WTC11 (cell line): Measurements from ENCODE around the gene TBX20. TPM values are rescaled to one million over a fixed set of nuclear protein-coding genes. Genes with fewer than 3 reads are reported as not detected.
"Not testable (repeated sequence)": the region's sequence is repeated elsewhere in the genome, so short reads cannot be mapped to it uniquely, and the experiment has no call there.

ENCODE experiments used
- ATAC-seq: fragments of 200-7000 bp; cut with Tn5 transposase; 2 replicates; pipeline ENCODE4 v1.10.0; 2021; ENCODE audit warnings: mild to moderate bottlenecking, moderate library complexity
- CTCF ChIA-PET: fragments of 300-600 bp; sonication (Branson Sonifier 250); formaldehyde crosslinking; loops from one replicate; lab custom pipeline; 2021; ENCODE audit warnings: antibody characterized with exemption; lab: Charles Lee
- POLR2A ChIA-PET: fragments of 350-600 bp; sonication (Branson Sonifier 250); formaldehyde crosslinking; loops from one replicate; lab custom pipeline; 2021; ENCODE audit warnings: antibody characterized with exemption; lab: Charles Lee
- DNase-seq: peaks from one replicate; pipeline ENCODE4 v3.0.0; 2021; ENCODE audit warnings: low spot score
- H3K27ac Mint-ChIP-seq: 2 replicates; pipeline ENCODE4 v1.8.0; 2021; ENCODE audit warnings: mixed read lengths
- H3K27me3 Mint-ChIP-seq: 2 replicates; pipeline ENCODE4 v1.8.0; 2021; ENCODE audit warnings: low read depth, mild to moderate bottlenecking, moderate library complexity, mixed read lengths
- H3K36me3 Mint-ChIP-seq: 2 replicates; pipeline ENCODE4 v1.8.0; 2021; ENCODE audit warnings: mixed read lengths
- H3K4me1 Mint-ChIP-seq: 2 replicates; pipeline ENCODE4 v1.8.0; 2022; ENCODE audit warnings: mixed read lengths
- H3K4me3 Mint-ChIP-seq: 2 replicates; pipeline ENCODE4 v1.8.0; 2021; ENCODE audit warnings: mild to moderate bottlenecking, moderate library complexity, mixed read lengths
- H3K9me3 Mint-ChIP-seq: 2 replicates; pipeline ENCODE4 v1.8.0; 2021; ENCODE audit warnings: mixed read lengths
- ATF6 ChIP-seq: sonication (generic); formaldehyde crosslinking; IDR thresholded peaks from 2 replicates; pipeline ENCODE4 v1.8.1; 2023; ENCODE audit warnings: mild to moderate bottlenecking, missing genetic modification reagents
- CREM ChIP-seq: sonication (generic); formaldehyde crosslinking; IDR thresholded peaks from 2 replicates; pipeline ENCODE4 v1.8.1; 2022; ENCODE audit warnings: mild to moderate bottlenecking, missing genetic modification reagents, moderate library complexity
- FOXJ3 ChIP-seq: sonication (generic); formaldehyde crosslinking; IDR thresholded peaks from 2 replicates; pipeline ENCODE4 v1.9.0; 2021; ENCODE audit warnings: missing genetic modification reagents, mild to moderate bottlenecking, borderline replicate concordance
- JAZF1 ChIP-seq: fragments of 250-450 bp; sonication (Bioruptor Pico); IDR thresholded peaks from 2 replicates; pipeline ENCODE4 v1.9.0; 2021; ENCODE audit warnings: moderate library complexity, mild to moderate bottlenecking, inconsistent platforms
- KAT7 ChIP-seq: sonication (generic); formaldehyde crosslinking; IDR thresholded peaks from 2 replicates; pipeline ENCODE4 v1.8.1; 2023; ENCODE audit warnings: missing genetic modification reagents, mild to moderate bottlenecking, borderline replicate concordance
- PRRX2 ChIP-seq: fragments of 250-450 bp; sonication (Bioruptor Pico); IDR thresholded peaks from 2 replicates; pipeline ENCODE4 v1.8.0; 2021; ENCODE audit warnings: mild to moderate bottlenecking
- RORB ChIP-seq: fragments of 250-450 bp; sonication (Bioruptor Pico); IDR thresholded peaks from 2 replicates; pipeline ENCODE4 v1.9.0; 2021; ENCODE audit warnings: mild to moderate bottlenecking
- SMAD3 ChIP-seq: sonication (generic); formaldehyde crosslinking; IDR thresholded peaks from 2 replicates; pipeline ENCODE4 v1.8.0; 2022; ENCODE audit warnings: missing genetic modification reagents, mild to moderate bottlenecking, borderline replicate concordance
- STAT6 ChIP-seq: sonication (generic); formaldehyde crosslinking; conservative IDR thresholded peaks from 2 replicates; pipeline ENCODE4 v1.8.1; 2023; ENCODE audit warnings: mild to moderate bottlenecking, low read depth, missing genetic modification reagents, moderate library complexity
- TEAD4 ChIP-seq: sonication (generic); formaldehyde crosslinking; IDR thresholded peaks from 2 replicates; pipeline ENCODE4 v1.8.0; 2022; ENCODE audit warnings: mild to moderate bottlenecking, missing genetic modification reagents
- total RNA-seq: library from RNA; stranded (reverse); gene quantifications from 3 replicates; pipeline ENCODE4 v1.2.3, GENCODE V29; 2021
- TF ChIP-seq, protein P1 (sequence below): sonication (generic); formaldehyde crosslinking; IDR thresholded peaks from 2 replicates; pipeline ENCODE4 v1.8.0; 2022; ENCODE audit warnings: mild to moderate bottlenecking, missing genetic modification reagents
- TF ChIP-seq, protein P2 (sequence below): sonication (generic); formaldehyde crosslinking; IDR thresholded peaks from 2 replicates; pipeline ENCODE4 v1.8.1; 2022; ENCODE audit warnings: missing genetic modification reagents, borderline replicate concordance
- TF ChIP-seq, protein P3 (sequence below): sonication (generic); formaldehyde crosslinking; conservative IDR thresholded peaks from 2 replicates; pipeline ENCODE4 v1.8.1; 2022; ENCODE audit warnings: mild to moderate bottlenecking, missing genetic modification reagents

TBX20 gene
- total RNA-seq, 1 experiment from 2014 or later, result 0.24 TPM

DNA sequence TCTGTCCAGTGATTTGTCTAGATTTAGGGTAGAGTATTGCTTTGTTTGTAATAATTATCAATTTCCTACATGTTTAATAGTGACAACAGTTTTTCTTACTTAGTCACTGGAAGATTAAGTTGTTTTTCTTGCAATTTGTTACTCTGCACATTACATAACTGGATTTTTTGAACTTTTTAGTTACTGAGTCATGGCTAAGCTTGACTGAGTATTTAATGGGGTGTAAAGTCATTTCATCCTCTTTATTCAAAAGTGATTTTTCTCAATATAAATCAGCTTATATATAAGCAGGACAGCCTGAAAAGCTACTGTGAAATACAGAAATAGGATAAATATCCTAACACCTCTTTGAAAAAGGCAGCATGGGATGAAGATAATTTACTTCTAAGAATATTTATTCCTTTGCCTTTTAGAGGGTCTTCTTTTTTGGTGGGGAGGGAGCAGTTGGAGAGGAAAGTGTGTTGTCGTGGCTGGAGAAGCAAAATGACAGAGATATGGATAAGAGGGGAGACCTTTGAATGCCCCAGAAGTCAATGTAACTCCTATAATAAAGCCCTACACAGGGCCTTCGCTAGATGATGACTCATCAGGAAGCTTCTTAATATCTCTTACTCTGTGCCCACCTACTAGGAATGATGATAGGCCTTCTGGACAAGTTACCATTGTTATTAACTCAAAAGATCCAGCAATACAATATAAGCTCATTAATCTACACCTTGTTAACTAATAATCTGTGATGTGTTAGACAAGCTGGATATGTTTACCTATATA is 55.3 kb downstream of the TBX20 start:
- CTCF ChIA-PET, result not testable (repeated sequence)

GRCh38 chr7:35191571-35191970 is 62.3 kb downstream of the TBX20 start:
- CTCF ChIA-PET, result interaction anchor here (1.5 kb wide), 1 partner anchor 328 kb away, joined by 3 read pairs; no protein-coding TSS in a partner anchor
- ATAC-seq, POLR2A ChIA-PET: not testable (repeated sequence)

More for the DNA sequence above, 55.3 kb downstream of the TBX20 start:
- H3K27ac Mint-ChIP-seq, H3K27me3 Mint-ChIP-seq, POLR2A ChIA-PET, DNase-seq, H3K36me3 Mint-ChIP-seq, H3K4me3 Mint-ChIP-seq, H3K9me3 Mint-ChIP-seq, ATAC-seq, H3K4me1 Mint-ChIP-seq: not testable (repeated sequence)

GRCh38 chr7:35190146-35190773 is 63.6 kb downstream of the TBX20 start:
- CTCF ChIA-PET, result interaction anchor here (1.5 kb wide), 1 partner anchor 330 kb away, joined by 3 read pairs; no protein-coding TSS in a partner anchor
- H3K27me3 Mint-ChIP-seq, result peaks cover 39% of the 10 kb centered on the region
- peaks cover 11% of the 10 kb centered on the region for H3K4me1 Mint-ChIP-seq

More at GRCh38 chr7:35191571-35191970, 62.3 kb downstream of the TBX20 start:
- not testable (repeated sequence) for H3K27ac Mint-ChIP-seq, H3K4me3 Mint-ChIP-seq, H3K4me1 Mint-ChIP-seq, DNase-seq, H3K9me3 Mint-ChIP-seq, H3K36me3 Mint-ChIP-seq
- peaks cover 26% of the 10 kb centered on the region for H3K27me3 Mint-ChIP-seq

DNA sequence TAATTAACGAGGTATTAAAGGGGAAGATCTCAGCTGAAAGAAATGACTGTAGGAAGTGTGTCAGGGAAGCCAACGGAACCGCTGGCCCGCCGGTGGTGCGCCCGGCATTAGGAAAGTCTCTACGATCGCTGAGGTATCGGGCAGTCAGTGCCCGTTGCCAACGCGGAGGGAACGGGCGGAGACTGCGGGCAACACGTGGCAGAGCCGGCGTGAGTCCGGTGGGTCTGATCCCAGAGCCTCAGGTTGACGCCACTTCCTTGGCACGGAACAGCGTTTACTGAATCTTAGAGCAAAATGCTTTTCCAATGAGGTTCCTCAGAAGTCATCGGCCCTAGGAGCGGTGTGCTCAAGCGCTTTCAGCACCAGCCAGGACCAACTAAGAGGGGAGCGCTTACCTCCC is 67.1 kb downstream of the TBX20 start:
- H3K9me3 Mint-ChIP-seq, H3K36me3 Mint-ChIP-seq: not testable (repeated sequence)
- H3K4me1 Mint-ChIP-seq, result peaks cover 15% of the 10 kb centered on the region
- TF ChIP-seq SMAD3, result peak; percentile 20; the same call in 1 of the 2 replicates
- TF ChIP-seq, protein P1, sequence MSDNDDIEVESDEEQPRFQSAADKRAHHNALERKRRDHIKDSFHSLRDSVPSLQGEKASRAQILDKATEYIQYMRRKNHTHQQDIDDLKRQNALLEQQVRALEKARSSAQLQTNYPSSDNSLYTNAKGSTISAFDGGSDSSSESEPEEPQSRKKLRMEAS (CRISPR knock-in tag), result peak; percentile 42; the same call in 1 of the 2 replicates
- TF ChIP-seq, all 79 proteins: peak for 2; not testable (repeated sequence) for 77
- peak; percentile 54 for ATAC-seq
- Mint-ChIP-seq H3K27me3 (peaks cover 52% of the 10 kb centered on the region), H3K4me3 (peak overlapping the region; percentile 68)
- POLR2A ChIA-PET, H3K27ac Mint-ChIP-seq: not testable (repeated sequence)
- CTCF ChIA-PET, result interaction anchor here (1.2 to 2.0 kb wide), 3 partner anchors 149 to 333 kb away, joined by 3 to 6 read pairs (median 6); no protein-coding TSS in a partner anchor
- peak; percentile 36 for DNase-seq

More at GRCh38 chr7:35190146-35190773, 63.6 kb downstream of the TBX20 start:
- H3K9me3 Mint-ChIP-seq, DNase-seq, POLR2A ChIA-PET, H3K27ac Mint-ChIP-seq, H3K4me3 Mint-ChIP-seq, ATAC-seq, H3K36me3 Mint-ChIP-seq: not testable (repeated sequence)

- ChIA-PET CTCF (interaction anchor here (0.9 to 2.0 kb wide), 4 partner anchors 148 to 438 kb away, joined by 3 to 6 read pairs (median 6); no protein-coding TSS in a partner anchor), POLR2A (no interaction called here)
- peak overlapping the region; percentile 68 for H3K4me3 Mint-ChIP-seq
- no peaks in the 10 kb centered on the region for H3K9me3 Mint-ChIP-seq
- peak; percentile 77 for ATAC-seq
- no peaks in the 10 kb centered on the region for H3K36me3 Mint-ChIP-seq
- DNase-seq, result peak; percentile 59
- peaks cover 52% of the 10 kb centered on the region for H3K27me3 Mint-ChIP-seq
- peaks cover 15% of the 10 kb centered on the region for H3K4me1 Mint-ChIP-seq
- H3K27ac Mint-ChIP-seq, result no peak overlapping the region
- peak; percentile 56; the same call in 1 of the 2 replicates for TF ChIP-seq CREM (CRISPR knock-in tag)
- no peak for TF ChIP-seq STAT6 (CRISPR knock-in tag)
- TF ChIP-seq KAT7 (CRISPR knock-in tag), result 0 out of 2 replicates have a peak, but pooled peaks have one; percentile 46
- TF ChIP-seq, protein P2, sequence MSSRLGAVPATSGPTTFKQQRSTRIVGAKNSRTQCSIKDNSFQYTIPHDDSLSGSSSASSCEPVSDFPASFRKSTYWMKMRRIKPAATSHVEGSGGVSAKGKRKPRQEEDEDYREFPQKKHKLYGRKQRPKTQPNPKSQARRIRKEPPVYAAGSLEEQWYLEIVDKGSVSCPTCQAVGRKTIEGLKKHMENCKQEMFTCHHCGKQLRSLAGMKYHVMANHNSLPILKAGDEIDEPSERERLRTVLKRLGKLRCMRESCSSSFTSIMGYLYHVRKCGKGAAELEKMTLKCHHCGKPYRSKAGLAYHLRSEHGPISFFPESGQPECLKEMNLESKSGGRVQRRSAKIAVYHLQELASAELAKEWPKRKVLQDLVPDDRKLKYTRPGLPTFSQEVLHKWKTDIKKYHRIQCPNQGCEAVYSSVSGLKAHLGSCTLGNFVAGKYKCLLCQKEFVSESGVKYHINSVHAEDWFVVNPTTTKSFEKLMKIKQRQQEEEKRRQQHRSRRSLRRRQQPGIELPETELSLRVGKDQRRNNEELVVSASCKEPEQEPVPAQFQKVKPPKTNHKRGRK (CRISPR knock-in tag), result no peak
- TF ChIP-seq PRRX2 (CRISPR knock-in tag), result no peak
- no peak for TF ChIP-seq RORB (CRISPR knock-in tag)
- no peak for TF ChIP-seq JAZF1 (CRISPR knock-in tag)
- TF ChIP-seq, protein P3, sequence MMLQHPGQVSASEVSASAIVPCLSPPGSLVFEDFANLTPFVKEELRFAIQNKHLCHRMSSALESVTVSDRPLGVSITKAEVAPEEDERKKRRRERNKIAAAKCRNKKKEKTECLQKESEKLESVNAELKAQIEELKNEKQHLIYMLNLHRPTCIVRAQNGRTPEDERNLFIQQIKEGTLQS (CRISPR knock-in tag), result no peak
- no peak for TF ChIP-seq ATF6 (CRISPR knock-in tag)
- TF ChIP-seq TEAD4, result peak; percentile 74; the same call in 1 of the 2 replicates
- TF ChIP-seq FOXJ3 (CRISPR knock-in tag), result no peak
These were observed 67.8 kb downstream of the TBX20 start for GRCh38 chr7:35185908-35186731.
